GM21381 (cell line): ENCODE measurements around the gene ZNF502.

Experiments
- ATAC-seq: cut with Tn5 transposase; IDR thresholded peaks from one replicate; pipeline ENCODE4 v1.9.1; 2021; ENCODE audit warnings: mild to moderate bottlenecking, moderate library complexity; ENCODE audit not compliant: unreplicated experiment

The ZNF502 gene

DNA sequence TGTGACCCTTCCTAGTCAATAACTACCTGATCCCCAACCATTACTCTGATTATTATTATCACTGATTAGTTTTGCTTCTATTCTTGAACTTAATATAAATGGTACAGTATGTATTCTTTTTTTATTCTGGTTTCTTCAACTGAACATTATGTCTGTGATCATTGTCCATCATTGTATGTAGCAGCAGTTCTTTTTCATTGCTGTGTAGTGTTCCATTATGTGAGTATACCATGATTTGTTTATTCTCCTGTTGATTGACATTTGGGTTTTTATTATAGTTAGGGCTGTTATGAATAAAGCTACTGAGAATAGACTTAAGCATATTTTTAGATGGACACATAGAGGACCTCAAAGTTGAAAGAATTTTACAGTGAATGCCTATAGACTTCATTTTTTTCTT, 51.8 kb downstream of the ZNF502 start:
- ATAC-seq: no peak

DNA sequence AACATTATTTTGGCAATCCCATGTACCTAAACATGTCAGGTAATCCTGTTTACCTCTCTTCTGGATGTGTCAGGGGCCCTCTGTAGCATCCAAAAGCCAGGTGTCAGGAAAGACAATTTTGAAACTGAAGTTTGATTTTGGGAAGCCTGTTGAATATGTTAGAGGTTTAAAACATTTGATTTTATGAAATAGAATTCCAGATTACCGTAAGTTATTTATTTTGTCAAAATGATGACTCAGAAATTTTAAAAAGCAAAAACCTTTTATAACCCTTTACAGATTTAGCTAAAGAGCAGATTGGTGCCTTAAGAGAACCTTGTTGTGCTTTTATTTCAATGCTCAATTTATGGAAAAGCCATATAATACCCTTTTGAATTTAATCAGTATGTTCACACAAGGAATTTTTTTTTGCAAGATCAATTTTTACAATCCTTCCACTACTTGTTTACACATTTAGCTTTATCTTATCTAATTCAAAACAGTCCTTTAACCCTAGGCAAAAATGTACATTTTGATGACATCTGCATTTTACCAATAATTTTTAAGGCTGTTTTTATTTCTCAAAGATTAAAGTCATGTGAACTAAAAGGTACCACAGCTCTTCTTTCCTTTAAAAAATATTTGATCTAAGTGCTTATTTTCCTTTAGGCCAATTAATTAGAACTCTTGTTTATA, 59.1 kb downstream of the ZNF502 start:
- no peak for ATAC-seq

DNA sequence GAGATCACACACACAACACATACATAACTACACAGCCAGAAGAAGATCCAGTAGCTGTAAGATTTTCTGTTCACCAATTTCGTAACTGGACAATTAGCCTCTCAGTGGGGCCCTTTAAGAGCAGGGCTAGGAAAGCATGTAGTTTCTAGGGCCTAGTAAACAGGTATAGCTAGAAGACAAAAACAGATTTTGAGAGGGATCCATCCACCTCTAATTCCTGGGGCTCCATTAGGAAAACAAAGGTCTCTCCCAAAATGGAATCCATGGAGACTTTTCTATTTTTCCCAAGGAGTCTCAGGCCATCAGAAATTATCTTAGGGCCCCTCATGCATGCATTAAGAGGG, 59.6 kb downstream of the ZNF502 start:
- no peak for ATAC-seq
